ENCODE data around the gene PSEN1.

The PSEN1 gene

DNA sequence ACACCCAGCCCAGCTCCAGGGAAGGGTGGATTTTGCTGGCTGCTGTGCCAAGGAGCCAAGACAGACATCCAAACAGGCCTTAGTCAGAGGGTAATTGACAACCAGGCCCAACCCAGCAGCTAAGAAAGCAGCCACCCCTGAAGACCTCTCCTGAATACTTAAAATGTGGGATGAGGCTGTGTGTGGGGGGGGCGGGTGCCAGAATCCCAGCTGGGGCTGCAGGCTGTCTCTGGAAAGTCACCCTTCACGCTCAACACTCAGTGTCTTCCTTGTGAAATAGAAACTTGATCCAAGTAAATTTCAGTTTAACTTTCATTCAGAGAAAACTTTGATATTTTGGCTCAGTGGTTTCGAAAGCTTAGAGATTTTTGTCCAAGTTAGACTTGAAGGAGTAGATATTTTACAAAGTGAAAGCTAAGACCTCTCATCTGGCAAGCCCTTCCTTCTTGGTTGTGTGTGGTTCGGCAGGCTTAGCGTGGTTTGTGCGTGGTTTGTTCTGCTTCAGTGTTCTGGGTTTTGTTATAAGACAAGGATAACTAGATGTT lies 106.1 kb downstream of the PSEN1 start:
- no peak for DNase-seq

DNA sequence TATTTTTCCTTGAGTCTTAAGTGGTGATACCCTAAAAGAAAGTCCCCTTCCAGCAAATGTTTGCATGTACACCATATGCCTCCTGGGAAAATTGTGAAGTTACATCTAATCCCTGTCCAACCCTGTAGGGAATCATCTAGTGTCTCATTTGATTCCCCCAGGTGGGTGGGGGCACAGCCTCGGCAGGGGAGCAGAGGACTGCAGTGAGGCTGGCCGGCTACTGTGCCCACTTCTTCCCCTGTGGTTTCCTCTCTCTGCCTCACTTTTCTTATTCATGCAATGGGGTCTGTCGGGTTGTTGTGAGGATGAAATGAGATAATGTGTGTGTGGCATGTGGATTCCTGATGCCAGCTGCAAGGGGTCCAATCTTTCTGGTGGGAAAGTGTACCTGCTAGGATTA lies 107.0 kb downstream of the PSEN1 start:
- DNase-seq: no peak

DNA sequence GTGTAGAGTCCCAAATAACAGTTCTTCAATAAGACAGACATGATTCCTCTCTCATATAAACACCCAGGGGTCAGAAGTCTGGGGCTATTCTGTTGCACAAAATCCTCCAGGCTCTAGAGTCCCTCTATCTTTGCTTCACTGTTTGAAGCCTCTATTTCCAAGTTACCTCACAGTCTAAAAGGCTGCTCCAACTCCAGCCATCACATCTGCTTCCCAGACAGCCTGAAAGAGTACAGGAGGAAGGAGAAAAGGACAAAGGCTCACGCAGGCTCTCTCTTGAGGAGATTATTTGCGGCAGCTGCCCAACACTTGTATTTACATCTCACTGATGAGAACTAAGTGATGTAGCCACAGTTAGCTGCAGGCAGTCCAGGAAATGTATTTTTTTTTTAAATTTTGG lies 107.4 kb downstream of the PSEN1 start:
- DNase-seq: no peak

DNA sequence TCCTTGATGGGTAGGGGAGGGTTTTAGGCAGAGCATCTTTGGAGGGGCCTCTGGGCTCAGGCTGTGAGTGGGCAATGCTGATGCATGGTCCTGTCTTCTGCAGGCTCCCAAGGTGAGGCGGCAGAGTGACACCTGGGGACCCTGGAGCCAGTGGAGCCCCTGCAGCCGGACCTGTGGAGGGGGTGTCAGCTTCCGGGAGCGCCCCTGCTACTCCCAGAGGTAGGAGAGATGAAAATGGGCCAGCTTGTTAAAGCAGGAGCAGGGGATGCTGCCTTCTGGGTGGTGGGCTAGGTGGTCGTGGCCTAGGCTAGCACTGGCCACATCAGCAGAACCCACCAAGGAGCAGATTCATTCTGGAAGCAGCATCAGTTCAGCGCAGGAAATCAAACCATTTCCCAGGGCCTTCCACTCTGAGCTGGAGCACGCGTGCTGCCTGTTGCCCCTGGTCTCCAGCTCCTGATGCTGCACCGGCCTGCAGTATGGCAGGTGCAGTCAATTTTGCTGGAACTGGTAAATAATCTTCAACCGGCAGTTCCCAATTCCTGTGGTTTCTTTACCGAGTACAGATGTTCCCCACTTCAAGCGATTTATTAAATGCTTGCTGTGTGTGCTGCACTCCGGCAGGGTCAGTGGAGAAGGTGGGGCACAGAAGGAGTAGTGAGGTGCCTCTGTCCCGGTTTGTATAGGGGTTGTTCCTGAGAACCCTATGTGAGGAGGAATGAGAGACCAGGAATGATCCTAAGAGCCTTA lies 108.4 kb downstream of the PSEN1 start:
- no peak for DNase-seq

DNA sequence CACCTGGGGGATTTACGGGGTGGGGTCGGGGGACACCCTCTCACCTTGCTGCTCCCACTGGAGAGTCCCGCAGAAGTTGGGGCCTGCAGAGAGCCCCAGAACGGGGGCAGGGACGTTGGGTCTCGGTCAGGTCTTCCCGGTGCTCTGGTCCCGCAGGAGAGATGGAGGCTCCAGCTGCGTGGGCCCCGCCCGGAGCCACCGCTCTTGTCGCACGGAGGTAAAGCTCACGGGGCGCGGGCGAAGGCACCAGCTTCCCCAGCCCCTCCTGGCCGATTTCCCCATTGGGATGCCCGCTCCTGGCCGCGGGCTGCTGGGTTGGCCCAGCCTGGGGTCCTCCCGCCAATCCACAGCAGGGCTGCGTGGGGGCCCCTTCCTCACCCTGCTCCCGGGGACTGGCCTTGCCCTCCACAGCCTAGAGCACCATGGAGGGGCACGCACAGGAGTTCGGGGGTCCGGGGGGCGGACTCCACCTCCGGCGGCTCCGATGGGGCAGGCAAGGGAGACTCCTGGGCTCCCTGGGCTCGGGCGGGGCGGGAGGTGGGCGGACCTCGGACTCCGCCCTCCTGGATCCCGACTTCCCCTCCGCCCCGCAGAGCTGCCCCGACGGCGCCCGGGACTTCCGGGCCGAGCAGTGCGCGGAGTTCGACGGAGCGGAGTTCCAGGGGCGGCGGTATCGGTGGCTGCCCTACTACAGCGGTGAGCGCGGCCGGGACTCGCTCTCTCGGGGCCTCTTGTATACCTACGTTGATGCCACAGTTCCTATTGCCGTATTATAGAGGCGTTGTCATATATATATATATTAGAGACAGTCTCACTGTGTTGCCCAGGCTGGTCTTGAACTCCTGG lies 109.4 kb downstream of the PSEN1 start:
- DNase-seq: peak; percentile 53

DNA sequence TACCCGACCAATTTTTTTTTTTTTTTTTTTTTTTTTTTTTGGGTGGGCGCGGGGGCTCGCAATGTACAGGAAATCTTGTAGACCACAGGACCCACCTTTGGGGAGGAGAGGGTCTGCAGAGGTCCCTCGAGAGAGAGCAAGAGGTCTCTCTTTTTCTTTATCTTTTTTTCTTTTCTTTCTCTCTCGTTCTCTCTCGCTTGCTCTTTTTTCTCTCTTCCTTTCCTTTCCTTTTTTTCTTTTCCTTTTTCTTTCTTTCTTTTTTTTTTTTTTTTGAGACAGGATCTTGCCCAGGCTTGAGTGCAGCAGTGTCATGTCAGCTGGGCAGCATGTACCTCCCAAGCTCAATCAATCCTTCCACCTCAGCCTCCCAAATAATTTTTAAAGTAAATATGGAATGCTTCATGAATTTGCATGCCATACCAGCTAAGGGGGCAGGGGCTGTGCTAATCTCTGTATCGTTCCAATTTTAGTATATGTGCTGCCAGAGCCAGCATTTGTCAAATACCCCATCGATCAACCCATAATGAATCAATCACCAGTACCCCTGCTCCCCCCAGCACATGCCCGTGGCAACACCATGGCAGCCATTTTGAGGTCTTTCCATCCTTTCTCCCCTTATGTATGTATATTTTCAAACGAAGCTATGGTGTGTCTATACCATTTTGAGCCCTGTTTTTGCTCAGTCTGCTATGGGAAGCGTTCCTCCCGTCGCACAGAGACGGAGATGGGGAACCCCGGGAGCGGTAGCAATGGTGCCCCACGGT lies 110.3 kb downstream of the PSEN1 start:
- DNase-seq: no peak

DNA sequence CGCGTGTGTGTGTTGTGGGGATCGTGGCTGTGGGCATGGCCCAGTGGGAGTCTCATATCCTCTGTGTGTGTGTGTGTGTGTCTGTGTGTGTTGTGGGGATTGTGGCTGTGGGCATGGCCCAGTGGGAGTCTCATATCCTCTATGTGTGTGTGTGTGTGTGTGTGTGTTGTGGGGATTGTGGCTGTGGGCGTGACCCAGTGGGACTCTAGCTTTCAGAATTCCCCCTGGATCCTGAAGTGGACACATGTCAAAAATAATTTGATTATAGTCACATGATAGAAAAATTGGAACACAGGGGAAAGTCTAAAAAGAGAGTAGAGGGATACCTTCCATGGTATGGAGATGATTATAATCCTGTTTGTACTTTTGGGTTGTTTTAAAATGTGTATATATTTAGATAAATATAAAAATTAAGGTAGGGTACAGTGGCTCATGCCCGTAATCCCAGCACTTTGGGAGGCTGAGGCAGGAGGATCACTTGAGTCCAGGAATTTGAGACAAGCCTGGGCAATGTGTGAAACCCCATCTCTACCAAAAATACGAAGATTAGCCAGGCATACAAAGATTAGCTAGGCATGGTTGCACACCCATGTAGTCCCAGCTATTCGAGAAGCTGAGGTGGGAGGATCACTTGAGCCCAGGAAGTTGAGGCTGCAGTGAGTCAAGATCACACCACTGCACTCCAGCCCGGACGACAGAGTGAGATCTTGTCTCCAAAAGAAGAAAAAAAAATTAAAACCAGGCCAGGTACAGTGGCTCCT lies 112.0 kb downstream of the PSEN1 start:
- no peak for DNase-seq

DNA sequence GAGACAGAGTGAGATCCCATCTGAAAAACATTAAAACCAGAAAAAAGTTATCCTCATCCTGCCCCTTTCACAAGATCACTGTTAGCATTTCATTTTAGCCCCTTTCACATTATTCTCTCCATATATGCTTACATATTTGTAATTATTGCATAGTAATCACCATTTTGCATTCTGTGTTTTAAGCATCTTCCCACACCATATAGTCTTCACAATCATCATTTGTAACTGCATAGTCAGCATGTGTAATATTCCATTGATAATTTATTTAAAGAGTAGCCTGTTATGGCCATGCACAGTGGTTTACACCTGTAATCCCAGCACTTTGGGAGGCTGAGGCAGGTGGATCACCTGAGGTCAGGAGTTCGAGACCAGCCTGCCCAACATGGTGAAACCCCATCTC lies 112.8 kb downstream of the PSEN1 start:
- no peak for DNase-seq

DNA sequence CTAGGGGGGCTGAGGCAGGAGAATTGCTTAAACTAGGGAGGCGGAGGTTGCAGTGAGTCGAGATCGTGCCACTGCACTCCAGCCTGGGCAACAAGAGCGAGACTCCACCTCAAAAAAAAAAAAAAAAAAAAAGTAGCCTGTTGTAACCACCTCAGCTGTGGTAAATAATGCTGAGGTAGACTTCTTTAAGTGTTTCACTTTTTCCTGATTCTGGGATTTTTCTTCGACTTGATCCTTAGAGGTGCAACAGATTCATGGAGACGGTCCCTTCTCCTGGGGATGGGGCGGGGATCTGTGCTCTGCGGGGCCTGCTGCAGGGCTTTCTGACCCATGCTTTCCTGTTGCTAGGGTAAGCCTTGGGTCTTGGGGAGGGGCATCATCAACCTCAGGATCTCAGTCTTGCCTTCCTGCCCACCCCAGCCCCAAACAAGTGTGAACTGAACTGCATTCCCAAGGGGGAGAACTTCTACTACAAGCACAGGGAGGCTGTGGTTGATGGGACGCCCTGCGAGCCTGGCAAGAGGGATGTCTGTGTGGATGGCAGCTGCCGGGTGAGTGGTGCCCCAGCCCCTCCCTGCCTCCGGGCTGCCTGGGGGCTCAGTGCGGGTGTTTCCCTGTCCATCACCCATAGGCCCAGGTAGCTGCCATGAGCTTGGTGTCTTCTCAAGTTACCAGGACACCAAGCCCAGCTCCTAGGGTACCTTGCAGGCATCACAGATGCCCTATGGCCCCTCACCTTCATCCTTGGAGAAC lies 113.4 kb downstream of the PSEN1 start:
- no peak for DNase-seq

DNA sequence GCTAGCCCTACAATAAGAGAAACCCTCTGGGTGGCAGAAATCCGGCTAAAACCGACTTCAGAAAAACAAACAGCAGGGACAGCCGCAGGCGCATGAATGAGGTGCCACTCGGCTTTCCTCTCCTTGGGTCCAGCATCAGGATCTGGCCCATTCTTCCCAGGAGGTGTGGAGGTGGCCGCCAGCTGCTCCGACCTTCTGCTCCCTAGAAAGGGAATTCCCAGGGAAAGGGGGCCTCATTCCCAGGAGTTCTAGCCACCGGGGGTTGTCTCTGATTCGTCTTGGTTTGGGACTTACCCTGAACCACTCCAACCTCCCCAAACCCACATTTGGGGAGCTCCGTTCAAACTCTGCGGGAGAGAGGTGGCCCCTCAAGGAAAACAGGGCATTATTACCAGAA lies 114.0 kb downstream of the PSEN1 start:
- DNase-seq: no peak

DNA sequence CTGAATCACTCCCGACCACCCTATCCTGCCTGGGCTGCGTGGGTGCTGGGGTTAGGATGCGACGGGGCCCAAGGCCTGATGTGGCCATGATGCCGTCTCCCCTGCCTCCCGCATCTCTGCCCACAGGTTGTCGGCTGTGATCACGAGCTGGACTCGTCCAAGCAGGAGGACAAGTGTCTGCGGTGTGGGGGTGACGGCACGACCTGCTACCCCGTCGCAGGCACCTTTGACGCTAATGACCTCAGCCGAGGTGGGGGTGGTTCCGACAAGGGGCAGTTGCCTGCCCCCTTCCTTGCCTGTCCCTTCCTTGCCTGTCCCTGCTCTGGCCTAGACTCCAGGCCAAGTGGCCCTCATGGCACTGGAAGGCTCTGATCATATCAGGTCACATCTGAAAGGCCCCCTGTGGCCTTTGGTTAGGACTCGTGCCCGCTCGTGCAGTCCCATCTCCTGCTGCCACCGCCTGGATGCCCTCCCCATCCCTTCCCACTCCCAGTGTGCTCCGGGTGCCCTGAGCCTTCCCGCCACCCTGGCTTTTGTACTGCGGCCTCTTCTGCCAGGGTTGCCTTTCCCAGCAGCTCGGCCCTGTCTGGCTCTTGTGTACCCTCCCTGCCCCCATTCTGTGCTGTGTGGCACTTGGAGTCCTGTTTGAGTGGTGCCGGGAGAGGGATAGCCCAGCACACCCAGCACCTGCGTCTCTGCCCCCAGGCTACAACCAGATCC lies 114.6 kb downstream of the PSEN1 start:
- DNase-seq: no peak

DNA sequence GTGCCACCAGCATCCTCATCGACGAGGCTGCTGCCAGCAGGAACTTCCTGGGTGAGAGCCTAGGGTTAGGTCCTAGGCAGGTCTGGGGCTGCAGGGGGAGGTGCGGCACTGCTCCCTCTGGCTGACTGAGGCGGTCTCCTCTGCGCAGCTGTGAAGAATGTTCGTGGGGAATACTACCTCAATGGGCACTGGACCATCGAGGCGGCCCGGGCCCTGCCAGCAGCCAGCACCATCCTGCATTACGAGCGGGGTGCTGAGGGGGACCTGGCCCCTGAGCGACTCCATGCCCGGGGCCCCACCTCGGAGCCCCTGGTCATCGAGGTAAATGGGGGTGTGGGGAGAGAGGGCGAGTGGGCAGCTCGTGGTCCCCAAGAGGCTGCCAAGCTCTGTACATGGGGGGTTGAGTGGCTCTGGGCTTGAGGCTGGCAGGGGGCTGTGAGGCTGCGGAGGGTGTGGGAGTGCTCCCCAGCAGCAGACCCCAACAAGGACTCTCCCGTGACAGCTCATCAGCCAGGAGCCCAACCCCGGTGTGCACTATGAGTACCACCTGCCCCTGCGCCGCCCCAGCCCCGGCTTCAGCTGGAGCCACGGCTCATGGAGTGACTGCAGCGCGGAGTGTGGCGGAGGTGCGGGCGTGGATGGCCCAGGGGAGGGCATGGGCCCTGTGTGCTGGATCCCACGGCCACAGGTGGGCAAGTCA lies 115.4 kb downstream of the PSEN1 start:
- no peak for DNase-seq

DNA sequence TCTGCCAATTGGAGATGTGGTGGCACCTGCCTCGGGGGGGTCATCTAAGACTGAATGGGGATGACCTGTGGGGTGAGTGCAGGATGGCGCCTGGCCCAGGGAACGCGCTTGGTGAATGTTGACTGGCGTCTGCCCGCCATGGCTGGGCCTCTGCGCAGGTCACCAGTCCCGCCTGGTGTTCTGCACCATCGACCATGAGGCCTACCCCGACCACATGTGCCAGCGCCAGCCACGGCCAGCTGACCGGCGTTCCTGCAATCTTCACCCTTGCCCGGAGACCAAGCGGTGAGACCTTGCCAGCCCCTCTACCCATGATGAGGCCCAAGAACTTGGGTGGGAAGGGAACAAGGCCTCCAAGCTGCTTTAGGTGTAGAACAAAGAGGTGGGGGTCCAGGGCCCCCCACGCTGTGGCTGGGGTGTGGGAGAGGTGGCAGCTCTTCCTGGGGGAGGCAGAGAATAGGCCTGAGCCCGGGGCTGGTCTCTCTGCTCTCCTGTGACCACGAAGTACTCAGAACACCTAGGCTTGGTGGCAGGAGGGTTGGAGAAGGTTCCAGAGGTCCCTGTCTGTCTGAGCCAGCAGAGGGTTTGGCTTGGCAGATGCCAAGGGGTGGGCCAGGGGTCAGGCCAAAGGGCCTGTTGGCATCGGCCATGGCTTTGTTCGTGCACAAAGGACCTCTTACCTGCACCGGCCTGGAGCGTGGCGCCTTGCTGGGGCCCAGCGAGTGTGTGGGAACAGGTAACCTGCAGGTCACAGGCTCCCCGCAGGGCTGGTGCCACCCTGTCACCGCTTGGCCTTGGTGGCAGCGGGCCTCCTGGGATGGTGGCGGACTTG lies 116.4 kb downstream of the PSEN1 start:
- DNase-seq: no peak

DNA sequence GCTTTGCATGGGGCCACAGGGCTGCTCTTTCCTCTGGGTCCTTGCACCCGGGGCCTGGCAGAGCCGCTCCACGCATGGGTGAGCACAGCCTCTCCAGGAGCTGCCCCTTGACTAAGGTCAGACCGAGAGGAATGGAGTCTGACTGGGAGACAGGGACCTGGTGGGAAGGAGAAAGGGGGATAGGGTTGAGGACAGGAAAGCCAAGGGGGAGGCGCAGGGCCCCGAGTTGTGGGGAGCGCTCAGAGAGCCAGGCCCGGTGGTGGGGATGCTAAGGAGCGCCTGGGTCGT lies 117.0 kb downstream of the PSEN1 start:
- no peak for DNase-seq

DNA sequence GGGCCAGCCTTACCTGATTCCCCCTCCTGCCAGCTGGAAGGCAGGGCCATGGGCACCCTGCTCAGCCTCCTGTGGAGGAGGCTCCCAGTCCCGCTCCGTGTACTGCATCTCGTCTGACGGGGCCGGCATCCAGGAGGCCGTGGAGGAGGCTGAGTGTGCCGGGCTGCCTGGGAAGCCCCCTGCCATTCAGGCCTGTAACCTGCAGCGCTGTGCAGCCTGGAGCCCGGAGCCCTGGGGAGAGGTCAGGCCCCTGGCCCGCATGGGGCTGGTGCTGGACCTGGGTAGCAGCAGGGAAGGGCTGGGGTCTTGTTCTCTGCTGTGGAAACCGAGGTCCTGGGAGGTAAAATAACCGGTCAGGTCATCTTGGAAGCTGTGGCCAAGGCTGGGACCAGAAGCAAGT lies 117.4 kb downstream of the PSEN1 start:
- no peak for DNase-seq

DNA sequence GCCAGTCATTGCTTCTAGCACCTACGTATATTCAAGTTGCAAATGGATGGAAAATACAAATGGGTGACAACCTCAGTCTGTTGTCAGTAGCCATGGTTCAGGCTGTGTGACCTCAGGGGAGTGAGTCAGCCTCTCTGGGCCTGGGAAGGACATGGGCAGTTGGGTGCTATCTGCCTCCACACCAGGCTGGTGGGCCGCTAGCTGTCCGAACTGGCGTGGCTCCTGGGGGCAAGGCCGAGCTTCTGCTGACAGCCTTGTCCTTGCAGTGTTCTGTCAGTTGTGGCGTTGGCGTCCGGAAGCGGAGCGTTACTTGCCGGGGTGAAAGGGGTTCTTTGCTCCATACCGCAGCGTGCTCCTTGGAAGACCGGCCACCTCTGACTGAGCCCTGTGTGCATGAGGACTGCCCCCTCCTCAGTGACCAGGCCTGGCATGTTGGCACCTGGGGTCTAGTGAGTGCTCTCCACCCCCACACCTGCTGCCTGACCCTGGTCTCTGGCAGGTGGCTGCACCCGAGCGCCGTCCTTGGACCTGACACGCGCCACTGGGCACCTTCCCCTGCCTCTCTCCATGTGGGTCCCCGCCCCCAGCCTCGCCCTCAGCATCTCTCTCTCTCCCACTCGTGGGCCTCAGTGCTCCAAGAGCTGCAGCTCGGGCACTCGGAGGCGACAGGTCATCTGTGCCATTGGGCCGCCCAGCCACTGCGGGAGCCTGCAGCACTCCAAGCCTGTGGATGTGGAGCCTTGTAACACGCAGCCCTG lies 118.1 kb downstream of the PSEN1 start:
- DNase-seq: no peak

DNA sequence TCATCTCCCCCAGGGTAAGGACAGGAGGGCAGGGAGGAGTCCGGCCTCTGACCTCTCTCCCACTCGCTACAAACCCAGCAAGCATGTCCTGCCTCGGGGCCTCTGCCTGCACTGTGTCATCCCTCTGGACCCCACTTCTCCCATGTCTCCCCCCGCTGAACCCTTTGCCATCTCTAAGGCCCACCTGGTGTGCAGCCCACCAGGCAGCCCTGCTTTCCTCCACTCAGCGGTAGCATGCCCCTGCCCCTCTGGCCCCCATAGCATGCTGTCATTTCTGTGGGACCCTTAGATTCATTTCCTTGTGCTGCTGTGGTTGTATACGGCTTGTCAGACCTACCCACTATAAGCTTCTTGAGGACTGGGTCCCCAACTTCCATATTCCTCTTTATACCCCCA lies 118.7 kb downstream of the PSEN1 start:
- DNase-seq: no peak

DNA sequence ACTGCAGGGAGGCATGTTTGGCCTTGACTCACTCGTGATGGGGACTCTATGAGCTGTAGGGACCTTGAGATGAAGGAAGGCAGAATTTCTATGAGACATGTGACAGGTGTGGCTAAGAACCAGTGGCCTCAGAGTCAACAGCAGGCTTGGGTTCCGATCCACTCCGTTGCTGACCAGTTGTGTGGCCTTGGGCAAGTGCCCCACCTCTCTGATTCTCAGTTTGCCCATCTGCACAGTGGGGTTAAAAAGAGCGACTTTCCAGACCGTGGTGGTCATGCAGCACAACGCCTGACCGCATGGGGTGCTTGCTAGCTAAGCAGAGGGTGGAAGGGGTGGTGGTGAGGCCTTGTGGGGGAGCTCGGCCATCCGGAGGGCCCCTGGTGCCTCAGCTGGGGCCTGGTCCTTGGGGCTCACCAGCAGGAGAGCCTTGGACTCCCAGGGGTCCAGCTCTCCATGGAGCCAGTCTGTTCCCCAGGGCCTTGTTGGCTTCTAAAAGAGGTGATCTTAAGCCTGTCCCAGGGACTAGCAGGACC lies 119.5 kb downstream of the PSEN1 start:
- no peak for DNase-seq

DNA sequence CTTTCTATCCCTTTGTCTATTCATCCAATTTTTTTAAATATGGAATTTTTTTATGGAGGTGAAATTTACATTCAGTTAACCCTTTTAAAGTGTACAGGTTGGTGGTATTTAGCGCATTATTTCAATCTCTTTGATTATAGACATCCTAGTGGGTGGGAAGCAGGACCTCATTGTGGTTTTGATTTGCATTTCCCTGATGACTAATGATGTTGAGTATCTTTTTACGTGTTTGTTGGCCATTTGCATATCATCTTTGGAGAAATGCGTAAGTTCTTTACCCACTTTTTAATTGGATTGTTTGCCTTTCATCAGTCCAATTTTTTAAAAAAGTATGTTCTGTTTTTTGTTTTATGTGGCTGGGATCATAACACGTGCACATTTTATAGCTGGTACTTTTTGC lies 121.8 kb downstream of the PSEN1 start:
- DNase-seq: no peak
